ENCODE results near the gene ADCY5.

The ADCY5 gene

DNA sequence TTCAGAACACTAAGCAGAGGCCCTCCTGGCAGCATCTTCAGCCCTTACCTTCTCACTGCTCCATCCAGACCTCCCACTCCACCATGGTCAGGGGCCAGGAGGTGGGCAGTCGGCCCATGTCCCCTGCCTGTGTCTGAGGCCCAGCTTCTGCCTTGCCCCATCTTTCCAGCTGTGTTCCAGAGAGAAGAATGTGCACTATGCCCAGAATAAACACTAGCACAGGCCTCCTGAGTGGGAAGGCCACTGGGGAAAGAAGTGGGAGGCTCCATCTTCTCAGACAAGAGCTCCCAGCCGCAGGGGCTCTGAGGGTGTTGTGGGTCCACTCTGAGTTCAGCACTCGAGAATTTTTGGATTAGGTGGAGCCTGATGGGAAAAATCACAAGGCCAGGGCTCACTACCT is 44.5 kb downstream of the ADCY5 start:
- DNase-seq, result no peak

DNA sequence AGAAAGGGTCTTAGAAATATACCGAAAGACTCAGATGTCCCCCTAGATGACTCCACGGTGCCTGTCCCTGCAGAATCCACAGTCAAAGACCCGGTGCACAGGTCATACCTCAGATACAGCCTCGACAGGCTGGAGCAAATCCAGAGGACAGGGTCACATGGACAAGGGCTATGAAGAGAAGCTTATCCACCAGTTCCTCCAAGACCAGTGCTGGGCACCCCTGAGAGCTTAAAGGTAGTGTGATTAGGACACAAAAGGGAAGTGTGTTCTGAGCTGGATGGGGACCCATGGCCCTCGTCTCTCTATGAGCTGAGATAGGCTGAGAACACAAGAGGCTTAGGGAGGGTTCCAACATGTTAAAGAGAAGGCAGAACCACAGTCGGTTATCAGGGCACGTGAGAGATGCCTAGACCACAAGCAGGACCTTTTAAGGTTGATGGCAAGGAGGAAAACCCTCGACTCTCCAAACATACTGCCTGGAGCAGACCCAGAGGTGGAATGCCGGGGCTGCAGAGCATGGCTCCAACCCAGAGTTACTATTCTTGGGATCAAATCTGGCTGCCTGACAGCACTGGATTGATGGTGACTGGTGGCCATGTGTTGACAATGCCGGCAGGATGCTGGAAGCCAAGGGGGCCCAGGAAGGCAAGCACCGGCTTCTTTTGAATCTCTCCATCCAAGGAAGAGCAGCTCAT is 46.9 kb downstream of the ADCY5 start:
- DNase-seq, result no peak

DNA sequence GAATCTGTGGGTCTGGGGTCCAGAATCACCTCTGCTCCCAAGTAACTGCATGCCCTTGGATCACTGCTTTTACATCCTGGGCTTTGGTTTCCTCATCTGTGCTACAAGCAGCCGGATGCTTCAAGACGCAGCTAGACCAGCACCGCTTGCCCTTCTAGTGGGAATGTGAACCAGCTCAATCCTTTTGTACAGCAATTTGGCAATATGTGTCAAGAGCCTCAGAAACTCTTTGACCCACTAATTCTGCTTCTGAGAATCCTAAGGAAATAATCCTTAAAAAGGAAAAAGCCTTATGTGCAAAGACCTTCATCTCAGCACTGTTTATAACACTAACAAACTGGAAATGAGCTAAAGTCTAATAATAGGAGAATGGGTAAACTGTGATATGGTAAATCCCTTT is 48.7 kb downstream of the ADCY5 start:
- DNase-seq, result no peak

DNA sequence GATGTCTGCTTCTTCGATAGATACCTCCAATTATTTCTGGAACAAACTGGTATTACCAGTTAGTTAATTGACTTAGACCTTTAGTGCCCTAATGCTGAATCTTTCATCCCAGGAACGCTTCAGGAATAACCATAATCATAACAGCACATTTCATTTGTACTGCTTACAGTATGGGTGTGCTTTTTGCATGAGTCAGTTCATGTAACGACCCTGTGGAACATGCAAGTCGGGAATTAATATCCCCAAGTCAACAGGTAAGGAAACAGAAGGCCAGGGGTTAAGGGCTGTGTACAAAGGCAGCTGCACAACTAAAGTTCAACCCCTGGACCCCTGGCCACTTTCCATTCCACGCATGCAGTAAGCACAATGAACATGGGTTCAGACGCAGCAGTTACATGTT is 49.2 kb downstream of the ADCY5 start:
- DNase-seq, result no peak

DNA sequence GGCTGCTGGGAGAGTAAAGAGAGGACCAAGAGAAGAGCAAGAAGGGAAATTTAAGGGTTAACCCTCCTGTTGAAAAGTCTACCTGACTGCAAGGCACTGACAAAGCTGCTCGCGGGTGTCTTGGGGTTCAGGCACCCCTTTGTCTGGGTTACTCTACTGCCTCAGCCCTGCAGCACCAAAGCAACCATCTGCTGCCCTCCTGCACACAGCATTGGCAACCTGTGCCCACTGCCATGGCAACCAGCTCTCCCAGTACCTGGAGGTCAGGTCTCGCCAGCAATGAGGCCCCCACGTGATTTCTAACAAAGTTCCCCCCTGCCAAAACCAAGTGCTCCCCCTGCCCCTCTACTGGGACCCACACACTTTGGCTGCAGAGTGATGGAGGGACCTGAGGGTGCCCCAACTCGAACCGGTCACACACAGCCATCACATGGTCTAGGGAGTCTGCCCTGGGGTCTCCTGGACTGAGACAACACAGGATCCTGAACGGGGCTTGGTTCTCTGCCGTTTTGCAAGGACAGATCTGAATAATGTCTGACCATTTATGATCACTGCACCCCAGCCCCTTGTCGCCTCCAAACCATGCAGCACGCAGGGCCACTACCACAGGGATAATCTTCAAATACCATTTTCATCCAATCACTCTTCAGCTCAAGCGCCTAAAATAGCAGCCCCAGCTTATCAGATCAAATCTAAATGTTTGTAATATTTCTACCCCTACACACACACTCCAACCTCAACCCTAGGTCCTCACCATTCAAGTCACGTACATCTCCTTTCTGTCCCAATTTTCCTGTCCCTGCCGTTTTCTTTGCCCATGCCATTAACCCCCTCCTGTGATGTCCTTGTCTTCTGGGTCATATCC is 50.7 kb downstream of the ADCY5 start:
- DNase-seq, result no peak

DNA sequence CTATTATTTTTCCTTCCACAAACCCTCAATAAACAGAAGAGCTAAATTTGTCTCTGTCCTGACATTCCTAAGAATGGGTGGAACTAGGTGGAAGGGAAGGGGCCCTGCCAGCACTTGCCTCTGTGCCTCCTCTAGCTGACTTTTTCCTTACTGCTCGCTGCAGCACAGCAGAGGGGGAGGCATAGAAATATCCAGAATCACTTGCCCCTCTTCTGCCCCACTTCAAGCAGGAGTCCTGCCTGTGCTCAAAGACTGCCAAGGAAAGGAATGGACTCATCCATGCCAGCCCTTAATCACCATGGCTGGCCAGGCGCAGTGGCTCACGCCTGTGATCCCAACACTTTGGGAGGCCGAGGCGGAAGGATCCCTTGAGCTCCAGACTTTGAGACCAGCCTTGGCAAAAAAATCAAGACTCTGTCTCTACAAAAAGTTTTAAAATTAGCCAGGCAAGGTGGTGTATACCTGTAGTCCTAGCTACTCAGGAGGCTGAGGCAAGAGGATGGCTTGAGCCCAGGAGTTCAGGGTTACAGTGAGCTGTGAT is 51.8 kb downstream of the ADCY5 start:
- DNase-seq, result no peak

DNA sequence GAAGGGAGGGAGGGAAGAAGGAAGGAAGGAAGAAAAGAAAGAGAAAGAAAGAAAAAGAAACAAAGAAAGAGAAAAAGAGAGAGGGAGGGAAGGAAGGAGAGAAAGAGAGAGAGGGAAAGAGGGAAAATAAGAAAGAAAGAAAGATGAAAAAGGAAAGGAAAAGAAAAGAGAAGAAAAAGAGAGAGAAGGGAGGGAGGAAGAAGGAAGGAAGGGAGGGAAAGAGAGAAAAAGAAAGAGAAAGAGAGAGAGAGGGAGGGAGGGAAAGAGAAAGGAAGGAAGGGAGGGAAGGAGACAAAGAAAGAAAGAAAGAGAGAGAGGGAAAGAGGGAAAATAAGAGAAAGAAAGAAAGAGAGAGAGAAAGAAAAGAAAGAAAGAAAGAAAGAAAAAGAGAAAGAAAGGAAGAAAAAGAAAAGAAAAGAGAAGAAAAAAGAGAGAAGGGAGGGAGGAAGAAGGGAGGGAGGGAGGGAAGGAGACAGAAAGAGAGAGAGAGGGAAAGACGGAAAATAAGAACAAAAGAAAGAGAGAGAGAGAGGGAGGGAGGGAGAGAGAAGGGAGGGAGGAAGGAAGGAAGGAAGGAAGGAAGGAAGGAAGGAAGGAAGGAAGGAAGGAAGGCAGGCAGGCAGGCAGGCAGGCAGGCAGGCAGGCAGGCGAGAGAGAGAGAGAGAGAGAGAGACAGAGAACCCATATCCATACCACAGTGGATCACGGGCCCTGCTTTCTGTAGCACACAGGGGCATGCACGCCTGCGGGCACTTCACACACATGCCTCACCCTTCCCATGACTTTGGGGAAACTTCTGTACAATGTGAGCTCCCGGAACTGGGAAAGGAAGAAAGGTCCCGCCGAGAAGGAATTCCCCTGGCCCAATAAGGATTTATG is 52.5 kb downstream of the ADCY5 start:
- DNase-seq, result no peak

DNA sequence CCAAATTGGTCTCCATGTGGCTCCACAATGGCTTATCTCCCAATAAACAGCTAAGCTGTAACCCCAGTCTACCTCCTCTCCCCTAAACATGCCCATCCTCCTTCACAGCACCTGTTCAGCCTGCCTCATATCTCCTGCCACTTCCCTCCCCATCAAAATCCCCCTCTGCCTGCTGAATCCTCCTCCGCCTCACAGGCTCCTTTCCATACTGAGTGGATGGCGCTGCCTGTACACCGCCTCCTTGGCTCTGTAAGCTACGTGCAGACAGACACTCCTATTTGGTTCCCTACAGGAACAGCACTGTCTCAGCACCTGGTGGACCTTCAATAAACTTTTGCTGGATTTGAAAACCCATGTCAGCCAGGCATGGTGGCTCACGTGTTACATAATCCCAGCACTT is 53.7 kb downstream of the ADCY5 start:
- no peak for DNase-seq

DNA sequence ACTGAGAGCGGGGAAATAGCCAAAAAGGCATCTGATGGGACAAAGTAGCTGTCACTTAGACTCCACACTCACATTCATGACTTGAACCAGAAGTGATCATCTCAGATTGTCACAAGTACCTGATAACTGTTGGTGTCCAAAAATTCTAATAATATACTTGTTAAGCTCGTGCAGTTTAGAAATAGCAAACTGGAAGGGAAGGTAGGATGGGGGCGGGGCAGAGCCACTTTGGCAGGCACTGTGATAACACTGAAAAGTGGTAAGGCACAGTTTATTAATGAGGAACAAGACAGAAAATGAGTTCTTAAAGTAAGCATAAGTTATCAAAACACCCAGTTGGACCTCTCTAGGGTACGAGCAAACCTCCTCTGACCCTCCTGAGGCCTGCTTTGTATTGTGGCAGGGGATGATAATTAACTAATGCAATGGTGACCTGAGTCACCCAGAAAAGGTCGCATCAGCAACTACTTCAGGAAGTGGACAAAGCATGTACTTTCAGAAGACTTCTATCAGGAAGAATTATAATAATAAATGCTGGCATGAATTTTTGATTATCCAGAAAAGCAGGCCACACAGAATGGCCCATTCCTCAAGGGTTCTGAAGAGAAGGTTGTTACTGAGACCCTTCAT is 54.4 kb downstream of the ADCY5 start:
- DNase-seq, result no peak

DNA sequence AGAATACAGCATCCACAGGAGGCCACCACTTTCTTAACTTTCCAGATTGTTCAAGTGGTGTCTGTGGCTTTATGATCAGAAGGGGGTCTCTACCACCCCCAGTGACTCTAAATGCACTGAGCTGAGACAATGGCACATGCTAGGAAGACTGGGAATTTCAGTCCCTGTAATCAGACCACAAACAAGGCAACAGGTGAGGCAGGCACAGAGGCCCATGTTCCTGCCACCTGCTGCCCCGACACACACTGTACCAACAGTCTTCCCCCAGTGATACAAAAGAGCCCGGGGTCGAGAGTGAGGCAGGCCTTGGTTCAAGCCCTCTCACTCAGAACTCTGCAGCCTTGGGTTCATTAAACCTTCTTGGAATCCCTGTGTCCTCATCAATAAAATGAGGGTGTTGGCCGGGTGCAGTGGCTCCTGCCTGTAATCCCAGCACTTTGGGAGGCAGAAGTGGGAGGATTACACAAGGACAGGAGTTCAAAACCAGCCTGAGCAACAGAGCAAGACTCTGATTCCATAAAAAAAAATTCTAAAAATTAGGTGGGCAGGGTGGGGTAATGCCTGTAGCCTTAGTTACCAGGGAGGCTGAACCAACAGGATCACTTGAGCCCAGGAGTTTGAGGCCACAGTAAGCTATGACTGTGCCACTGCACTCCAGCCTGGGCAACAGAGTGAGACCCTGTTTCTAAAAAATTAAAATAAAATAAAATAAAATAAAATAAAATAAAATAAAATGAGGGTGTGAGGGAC is 55.8 kb downstream of the ADCY5 start:
- DNase-seq, result no peak

DNA sequence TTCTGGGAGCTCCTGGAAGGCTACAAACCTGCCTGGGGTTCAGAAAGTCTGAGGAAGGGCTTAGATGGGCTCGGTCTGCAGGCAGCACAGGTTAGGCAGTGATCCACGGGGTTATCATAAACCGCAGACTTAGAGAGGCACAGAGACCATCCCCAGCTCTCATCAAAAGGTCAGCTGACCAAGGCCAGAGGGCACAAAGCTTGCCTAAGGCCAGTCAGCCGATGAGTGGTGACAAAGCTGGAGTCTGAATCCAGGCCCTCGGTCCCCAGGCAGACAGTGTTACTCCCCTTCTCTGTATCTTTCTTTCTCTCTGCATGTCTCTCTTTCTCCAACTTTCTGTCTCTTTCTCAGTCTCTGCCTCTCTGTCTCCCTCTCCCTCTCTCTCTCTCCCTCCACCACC is 56.5 kb downstream of the ADCY5 start:
- DNase-seq, result no peak

DNA sequence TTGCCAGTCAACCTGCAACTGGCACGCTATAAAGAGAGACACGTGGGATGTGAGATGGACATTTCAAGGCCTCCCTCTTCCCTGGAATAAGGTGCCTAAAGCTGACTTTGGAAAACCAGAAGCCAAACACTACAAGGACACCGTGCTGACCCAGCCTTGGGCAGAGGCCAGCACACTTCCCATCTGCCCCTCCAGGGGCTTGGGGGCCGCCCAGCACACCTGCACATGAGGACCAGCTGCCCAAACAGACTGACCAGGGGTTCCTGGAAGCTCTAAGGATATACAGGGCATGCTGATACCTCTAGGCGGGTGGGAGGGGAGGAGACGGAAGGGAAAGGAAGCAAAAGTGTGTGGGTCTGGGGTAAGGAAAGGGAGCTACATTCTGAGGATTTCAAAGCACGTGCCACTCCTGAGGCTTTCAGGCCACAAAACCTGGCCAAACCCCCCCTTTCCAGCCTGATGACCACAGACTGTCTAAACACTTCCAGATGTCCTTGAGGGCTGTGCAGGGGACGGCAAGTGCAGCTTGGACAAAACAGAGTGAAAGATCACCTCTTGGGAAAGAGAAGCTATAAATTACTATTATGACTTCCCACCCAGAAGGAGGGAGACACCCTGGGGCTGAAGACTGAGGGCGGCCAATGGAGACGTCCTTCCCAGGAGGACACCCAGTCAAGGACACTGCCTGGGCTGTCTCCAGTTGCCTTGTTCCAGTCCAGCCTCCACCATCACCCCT is 57.9 kb downstream of the ADCY5 start:
- DNase-seq, result no peak

DNA sequence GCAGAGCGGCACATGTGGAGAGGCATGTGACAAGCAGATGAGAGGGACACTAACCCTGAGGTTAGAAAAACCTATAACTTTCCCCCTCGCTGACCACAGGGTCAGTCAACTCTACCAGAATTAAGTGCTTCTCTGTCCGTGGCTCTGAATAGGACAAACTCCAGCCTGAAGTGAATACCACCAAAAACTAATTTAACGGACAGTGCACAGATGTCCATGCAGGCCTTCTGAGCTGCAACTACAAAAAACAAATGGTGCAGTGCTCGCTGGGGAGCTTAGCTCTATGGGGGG is 59.3 kb downstream of the ADCY5 start:
- no peak for DNase-seq

DNA sequence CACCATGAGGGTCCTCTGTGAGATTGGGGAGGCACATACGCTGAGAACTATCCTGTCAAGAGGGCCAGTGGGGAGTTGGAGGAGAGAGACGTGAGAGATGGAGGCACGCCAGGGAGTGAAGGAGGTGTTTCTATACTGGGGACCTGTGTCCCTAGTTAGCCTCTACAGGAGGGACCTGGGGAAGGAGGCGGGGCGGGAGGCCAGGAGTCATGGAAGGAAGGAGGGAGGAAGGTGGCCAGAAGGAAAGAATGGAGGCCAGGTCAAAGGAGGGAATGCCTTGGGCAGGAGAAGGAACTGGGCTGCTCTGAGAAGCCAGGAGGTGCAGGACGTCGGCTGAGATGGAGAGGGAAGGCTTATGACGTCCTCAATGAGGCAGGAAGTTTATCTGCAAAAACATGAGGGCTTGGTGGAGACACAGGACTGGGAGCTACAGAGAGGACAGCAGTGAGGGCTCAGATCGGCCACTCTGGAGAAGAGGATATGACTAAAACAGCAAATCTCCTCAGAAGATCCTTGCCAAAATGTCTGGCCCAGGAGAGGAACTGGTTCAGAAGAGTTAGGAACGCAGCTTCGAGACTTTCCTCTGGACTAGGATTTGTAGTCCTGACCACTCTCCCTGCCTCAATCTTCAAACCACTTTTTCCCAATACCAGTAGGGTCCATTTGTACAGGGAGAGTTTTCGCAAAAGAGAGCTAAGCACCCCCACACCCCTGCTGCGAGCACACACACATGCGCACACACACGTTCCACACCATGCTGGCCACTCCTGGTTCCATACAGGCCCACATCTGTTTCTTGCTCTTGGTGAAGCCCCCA is 59.9 kb downstream of the ADCY5 start:
- DNase-seq, result no peak

DNA sequence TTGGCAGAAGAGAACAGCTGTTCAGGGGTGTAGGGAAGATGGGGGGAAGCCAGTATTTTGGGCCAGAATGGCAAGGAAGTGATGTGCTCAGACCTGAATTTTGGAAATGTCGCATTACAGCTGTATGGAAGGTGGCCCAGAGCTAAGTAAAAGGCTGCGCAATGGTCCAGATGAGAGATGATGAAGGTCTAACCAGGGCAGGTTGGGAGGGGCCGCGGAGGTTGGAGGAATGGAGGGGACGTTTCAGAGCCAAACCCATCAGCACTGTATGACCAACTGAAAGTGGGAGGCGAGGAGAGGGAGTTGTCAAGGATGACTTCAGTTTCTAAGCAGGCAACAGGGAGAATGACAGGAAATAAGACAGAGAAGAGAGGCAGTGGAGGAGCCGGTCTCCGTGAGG is 60.8 kb downstream of the ADCY5 start:
- DNase-seq, result no peak

DNA sequence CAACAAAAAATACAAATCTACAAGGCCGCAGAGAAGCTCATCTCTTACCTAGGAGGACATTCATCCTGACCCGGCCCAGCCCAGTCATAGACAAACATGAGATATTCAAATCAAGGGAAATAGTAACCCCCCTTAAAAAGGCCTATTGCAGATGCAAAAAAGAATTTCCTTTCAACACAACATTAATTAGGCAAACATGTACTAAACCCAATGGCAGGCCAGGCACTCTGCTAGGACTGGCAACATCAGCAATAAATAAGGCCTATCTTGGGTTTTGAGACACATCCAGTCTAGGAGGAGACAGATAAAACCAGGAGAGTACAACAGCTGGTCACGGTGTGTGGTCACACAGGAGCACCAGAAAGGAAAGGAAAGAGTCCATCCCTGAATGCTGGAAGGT is 61.4 kb downstream of the ADCY5 start:
- no peak for DNase-seq

DNA sequence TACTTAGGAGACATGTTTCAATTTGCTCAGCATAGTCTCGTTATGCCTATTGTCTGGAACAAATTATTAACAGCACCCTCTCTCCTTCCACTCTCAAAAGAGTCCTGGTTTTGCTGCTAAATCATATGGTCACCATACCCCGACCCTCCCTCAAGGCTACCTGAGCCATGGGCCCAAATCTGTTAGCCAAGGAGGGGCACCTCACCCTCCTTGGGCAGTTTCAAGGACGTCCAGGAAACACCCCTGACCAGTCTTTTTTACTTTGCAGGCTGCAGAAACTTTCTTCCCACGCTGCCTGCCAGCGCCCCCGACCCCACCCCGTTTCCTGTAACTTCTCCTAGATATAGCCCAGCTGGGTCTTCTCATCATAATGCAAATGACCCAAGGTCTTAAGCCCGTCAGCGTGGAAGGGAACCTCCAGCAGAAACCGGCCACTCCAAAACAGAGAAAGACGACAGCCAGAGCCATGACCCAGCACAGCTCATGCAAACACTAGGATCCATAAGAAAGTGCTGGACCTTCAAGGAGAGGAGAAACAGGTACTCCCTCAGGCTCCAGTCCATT is 62.3 kb downstream of the ADCY5 start:
- DNase-seq, result no peak

DNA sequence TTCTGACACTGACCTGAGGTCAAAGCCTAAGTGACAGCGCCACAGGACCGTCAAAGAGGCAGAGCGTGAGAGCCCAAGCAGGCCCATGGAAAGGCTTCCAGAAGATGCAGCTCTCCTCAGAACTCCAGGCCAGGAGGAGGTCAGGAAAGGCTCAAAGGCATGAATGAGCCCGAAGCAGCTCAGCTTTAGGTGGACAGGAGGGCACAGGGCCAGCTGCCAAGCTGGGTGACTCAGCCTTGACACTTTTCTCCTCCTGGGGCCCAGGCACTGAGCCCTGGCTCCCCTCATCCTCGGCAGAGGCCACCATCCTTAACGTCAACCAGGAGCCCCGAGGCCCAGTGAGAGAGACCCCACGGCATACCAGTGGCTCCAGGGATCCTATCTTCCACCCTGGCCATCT is 62.9 kb downstream of the ADCY5 start:
- no peak for DNase-seq

DNA sequence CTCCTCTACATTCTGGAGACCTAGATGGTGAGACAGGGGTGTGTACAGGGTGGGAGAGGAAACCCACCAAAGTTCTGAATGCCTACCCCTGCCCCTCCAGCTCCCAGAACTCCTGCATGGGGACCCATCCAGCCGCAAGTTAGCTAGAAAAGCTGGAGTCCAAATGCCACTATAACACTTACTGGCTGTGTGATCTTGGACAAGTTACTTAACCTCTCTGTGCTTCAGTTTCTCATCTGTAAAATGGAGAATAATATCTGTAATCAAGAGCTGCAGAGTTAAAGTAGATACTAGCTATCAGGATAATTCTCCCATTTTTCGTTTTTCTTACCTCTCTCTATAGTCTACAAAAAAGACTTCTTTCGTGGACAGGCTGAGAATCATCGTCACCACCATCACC is 63.4 kb downstream of the ADCY5 start:
- DNase-seq, result no peak

DNA sequence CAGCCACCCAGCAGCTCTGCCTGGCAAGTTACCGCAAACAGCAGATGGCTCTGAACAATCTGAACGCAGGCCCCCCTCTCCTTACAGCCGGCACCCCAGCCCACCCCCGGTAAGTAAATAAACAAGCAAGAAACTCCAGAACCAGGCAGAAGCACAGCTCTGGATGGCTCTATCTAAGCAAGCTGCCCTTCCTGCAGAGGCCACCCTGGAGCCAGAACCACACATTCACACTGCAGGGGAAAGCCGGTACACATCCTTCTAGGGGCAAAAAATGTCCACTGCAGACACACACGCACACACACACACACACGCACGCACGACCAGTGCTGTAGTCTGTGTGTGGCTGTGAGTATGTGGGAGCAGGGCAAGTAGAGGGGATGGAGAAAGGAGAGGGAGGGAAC is 63.9 kb downstream of the ADCY5 start:
- no peak for DNase-seq
